HG03354 (cell line): Measurements from ENCODE around the gene TOLLIP.
A peak's percentile ranks its signal among the peaks of the same experiment; 100 is the strongest.
"Not testable (repeated sequence)": the region's sequence is repeated elsewhere in the genome, so short reads cannot be mapped to it uniquely, and the experiment has no call there.

Experiments
- ATAC-seq: cut with Tn5 transposase; IDR thresholded peaks from one replicate; pipeline ENCODE4 v1.9.1; 2021; ENCODE audit warnings: mild to moderate bottlenecking; ENCODE audit not compliant: unreplicated experiment, poor library complexity, severe bottlenecking

The TOLLIP gene

DNA sequence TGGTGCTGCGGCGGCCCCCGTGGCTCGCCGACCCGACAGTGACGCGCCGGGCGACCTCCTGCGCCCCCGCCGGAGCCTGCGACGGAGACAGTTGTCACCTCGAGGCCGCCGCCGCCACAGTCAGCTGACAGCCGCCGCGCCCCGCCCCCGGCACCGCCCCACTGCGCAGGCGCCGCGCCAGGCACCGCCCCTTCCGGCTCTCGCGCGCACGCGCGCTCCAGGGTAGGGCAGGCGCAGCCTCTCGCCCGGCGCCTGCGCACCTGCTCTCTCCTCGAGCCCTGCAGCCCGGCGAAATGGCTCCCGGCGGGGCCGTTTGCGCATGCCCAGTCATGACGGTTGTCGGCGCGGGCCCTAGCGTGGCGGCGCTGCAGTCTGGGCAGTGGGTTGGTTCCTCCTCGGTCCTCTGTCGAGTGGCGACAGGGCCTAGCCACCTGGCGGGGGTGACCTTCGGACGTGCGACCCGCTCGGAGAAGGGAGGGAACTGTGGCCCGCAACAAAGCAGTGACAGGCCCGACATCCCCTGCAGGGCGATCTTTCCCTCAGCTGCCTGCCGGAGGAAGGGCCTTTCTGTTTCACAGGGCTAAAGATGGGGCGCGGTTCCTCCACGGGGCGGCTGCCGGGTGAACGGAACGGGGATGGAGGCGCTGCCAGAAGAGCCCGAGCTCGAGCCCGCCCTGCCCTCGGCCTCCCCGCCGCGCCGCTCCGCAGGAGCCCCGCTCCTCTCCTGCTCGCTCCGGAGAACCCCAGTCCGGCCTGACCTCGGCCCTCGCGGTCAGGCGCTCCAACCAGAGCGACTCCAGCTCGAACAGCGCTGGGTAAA lies at the start of gene TOLLIP:
Gene TOLLIP, minus strand, starts transcription at position 135 of the 820 bp plus-strand sequence. Its CDS starts 134 bp downstream, at position 1.
- peak; percentile 78 for ATAC-seq

DNA sequence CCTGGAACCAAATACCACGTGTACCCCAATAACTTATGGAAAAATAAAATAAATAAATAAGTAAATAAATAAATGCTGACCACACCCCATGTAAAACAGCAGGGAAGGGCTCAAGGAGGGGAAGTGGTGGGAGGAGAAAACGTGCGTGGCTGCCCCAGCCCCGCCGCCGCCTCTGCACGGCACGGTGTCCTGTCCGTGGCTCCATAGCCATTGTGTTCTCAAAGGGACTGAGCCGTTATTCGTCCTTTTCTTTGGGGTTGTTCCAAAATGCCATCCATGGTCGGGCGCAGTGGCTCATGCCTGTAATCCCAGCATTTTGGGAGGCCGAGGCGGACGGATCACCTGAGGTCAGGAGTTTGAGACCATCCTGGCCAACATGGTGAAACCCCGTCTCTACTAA lies 49.5 kb upstream of the TOLLIP start:
- not testable (repeated sequence) for ATAC-seq

DNA sequence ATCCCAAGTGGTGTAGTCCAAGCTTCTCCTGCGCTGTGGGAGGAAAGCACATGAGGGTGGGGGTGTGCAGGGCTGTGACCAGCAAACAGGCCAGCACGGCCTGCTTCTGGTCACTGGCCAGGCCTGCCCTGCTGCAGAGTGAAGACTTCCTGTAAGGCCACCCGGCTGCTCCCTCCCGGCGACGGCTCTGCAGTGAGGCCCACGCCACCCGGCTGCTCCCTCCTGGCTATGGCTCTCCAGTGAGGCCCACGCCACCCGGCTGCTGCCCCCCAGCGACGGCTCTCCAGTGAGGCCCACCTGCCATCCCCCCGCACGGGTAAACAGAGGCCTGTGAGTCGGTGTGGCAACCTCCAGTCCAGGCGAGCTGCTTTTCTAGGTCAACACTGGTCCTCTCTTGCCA lies 48.9 kb upstream of the TOLLIP start:
- no peak for ATAC-seq

DNA sequence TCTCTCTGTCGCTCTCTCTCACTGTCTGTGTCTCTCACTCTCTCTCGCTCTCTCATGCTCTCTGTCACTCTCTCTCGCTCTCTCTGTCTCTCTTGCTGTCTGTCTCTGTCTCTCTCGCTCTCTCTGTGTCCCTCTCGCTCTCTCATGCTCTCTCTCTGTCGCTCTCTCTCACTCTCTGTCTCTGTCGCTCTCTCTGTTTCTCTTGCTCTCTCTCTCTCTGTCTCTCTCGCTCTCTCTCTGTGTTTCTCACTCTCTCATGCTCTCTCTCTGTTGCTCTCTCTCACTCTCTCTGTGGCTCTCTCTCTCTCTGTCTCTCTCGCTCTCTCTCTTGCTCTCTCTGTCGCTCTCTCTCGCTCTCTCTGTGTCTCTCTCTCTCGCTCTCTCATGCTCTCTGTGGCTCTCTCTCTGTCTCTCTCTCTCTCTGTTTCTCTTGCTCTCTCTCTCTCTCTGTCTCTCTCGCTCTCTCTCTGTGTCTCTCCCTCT lies 47.1 kb upstream of the TOLLIP start:
- no peak for ATAC-seq

DNA sequence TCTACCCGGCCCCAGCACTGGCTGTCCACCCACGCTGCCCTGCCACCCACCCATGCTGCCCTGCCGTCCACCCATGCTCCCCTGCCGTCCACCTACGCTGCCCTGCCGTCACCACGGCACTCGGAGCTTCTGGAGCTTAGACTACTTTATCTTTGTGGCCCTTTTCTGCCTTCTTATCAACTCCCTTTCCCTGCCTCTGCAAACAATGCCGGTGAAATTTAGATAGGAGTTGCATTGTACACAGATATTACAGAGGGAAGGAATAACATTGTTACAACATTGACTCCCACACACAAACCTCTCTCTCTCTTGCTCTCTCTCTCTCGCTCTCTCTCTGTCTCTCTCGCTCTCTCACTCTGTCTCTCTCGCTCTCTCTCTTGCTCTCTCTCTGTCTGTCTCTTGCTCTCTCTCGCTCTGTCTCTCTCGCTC lies 46.6 kb upstream of the TOLLIP start:
- ATAC-seq: no peak

DNA sequence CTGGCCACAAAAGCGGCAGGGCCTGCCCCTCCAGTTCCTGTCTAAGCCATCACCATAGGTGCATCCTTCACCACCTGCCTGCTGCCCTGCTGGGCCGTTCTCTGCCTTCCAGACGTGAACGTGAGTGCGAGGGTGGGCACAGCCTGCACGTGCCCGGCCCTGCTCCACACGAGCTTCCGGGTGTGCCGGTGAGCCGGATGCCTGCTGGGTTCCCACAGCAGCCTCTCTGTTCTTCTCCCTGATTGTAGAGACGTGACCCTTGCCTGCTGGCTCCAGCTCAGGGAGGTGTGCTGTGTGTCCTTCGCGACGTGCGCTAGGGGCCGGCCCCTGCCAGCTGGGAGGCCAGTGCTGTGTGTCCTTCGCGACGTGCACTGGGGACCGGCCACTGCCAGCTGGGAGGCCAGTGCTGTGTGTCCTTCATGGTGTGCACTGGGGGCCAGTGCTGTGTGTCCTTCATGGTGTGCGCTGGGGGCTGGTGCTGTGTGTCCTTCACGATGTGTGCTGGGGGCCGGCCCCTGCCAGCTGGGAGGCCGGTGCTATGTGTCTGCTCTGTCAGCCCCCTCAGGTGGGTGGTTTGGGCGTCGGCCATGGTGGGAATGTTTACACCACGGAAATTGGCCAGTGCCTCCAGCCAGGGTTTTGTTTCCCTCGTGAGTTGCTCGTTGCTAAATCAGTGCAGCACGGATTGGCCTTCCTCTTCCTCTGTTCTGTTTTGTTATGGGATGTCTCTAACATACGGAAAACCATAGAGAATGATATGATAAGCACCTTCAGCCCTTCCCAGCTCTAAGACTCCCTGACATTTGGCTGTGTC lies 44.9 kb upstream of the TOLLIP start:
- no peak for ATAC-seq

DNA sequence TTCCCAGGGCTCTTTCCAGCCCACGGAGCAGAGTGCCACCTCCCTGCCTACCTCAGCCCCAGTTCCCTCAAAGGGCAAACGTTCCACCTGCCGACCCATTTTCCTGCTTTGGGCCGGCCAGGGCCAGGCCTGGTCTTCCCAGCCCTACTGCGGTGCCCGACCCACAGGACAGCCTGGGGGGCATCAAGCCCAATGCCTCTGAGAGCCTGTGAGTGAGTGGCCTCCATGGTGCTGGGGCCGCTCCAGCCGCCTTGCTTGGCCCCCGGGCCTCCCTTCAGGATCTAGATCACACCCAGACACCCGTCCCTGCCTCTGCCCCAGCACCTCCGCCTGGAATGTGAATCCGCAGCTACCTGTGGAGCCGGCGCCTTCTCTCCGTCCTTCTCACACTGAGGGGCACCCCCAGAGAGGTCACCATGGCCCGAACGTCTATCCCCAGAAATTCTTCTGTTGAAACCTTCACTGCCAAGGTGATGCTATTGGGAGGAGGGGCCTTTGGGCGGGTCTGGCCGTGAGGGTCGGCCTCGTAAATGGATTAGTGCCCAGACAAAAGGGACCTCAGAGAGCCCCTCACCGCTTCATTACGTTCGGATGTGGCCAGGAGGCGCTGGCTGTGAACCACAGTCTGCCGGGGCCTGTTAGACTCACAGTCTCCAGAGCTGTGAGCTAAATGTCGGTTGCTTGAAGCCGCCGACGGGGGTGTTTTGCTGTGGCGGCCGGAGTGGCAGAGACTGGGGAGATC lies 44.1 kb upstream of the TOLLIP start:
- no peak for ATAC-seq

DNA sequence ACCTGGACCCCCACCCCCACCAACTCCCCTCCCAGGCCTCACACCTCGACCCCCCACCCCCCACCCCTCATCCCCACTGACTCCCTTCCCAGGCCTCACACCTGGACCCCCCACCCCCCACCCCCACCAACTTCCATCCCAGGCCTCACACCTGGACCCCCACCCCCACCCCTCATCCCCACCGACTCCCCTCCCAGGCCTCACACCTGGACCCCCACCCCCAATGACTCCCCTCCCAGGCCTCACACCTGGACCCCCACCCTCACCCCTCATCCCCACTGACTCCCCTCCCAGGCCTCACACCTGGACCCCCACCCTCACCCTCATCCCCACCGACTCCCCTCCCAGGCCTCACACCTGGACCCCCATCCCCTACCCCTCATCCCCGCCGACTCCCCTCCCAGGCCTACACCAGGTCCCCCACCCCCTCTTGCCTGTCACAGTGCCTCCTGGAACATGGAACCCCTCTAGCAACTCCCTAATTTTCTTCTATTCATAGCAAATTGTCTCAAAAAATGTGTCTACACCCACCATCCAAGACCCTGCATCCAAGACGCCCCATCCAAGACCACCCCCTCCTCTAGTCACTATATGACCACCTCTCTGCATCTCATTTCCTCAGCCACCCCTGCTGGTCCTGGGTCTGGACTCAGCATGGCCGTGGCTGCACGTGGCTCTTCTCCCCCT lies 43.4 kb upstream of the TOLLIP start:
- ATAC-seq: no peak

DNA sequence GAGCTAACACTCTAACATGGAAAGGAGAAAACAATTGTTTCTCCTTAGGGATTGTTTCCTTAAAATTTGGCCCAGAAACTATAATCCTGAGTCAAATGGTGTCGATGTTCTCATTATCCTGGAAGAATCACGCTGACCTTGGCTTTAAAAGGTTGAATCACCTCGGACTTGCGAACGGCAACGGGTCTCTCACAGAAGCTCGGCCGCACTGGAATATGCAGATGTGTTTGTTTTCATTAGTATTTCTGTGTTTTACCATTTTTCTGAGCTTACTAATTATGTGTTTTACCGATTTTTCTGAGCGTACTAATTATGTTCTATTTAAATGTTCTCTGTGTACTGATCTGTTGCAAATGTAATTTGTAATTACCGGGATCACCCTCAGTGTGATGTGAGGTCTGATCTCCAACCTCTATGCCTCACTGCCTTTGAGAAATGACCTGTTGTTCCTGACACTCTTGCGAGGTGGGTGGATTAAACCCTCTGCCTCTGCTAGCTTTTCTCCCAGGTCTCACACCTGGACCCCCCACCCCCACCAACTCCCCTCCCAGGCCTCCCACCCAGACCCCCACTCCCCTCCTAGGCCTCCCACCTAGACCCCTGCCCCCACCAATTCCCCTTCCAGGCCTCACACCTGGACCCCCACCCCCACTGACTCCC lies 42.0 kb upstream of the TOLLIP start:
- ATAC-seq: no peak

DNA sequence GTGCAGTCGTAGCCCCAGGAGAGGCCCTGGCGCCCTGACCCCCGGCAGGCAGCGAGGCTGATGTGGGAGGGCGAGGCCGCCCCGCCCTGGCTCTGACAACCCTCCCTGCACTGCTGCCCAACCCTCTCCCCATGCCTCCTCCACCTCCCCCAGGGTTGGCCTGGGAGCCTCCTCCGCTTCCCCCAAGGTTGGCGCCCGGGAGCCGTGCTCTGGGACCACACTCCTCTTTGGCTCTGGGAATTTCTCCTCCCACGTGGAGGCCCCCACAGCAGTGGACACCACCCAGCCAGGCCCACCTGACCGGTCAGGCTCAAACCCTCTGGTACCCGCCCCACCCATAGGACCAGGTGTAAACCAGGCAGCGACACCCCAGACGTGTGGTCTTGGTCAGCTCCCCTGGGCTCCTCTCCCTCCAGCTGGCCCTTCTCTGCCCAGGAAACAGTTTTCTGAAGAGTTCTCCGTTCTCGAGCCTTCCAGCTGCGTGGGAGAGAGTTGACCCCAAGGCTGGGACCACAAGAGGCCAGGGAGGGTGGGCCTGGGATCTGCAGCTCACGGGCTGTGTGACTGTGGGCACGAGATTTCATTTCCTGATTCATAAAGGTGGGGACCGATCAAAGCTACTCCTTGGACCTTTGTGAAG lies 40.8 kb upstream of the TOLLIP start:
- ATAC-seq: no peak

DNA sequence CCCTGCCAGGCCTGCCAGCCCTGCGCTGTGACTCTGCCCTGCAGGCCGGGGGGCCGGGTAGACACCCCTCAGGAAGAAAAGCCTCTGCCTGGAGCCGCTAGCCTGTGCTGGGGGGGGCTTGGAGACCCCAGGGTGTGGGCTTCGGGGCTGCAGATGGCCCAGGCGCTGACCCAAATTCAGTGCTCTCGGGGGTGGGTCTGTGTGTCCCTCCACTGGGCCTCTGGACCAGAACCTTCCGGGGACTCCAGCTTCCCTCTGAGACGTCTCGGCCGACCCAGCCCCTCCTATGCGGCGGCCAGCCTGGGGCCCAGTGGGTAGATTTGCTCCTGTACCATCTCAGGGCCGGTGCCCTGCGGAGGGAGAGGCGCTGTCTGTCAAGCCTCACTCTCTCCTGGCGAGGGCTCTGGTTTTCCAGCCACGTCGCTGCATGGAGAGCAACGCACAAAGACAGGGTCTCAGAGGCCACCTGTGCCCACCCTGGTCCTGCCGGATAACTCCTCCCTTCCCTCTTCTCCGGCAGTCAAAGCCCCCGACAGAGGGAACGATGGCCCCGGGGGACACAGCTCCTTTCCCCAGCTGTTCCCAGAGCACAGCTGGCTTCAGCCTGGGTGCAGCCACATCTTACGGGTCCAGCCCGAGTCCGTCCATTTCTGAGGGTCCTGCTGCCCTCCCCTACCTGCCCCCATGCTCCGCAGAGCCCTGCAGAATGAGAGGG lies 40.1 kb upstream of the TOLLIP start:
- ATAC-seq: no peak

DNA sequence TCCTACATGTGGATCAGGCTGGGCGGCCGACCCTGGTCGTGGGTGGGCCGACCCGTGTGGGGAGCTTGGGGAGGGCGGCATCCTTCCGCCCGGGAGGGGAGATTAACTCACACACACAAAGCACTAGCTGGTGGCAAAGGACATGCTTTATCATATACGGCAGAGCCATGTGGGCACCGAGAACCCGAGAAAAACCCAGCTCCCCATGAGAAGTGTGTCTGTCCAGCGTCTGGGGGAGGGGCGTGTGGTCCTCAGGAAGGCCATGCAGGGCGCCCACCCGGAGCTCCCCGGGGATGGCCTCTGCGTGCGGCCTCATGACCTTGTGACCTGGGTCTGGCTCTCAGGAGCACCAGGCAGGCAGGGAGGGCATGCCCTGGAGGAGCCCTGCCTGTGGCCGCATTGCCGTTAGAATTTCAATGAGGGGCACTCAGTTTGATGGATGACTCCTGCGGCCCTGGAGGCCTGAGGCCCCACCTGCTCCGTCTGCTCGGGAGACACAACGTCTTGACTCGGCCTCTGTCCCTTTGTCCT lies 39.4 kb upstream of the TOLLIP start:
- ATAC-seq: no peak

DNA sequence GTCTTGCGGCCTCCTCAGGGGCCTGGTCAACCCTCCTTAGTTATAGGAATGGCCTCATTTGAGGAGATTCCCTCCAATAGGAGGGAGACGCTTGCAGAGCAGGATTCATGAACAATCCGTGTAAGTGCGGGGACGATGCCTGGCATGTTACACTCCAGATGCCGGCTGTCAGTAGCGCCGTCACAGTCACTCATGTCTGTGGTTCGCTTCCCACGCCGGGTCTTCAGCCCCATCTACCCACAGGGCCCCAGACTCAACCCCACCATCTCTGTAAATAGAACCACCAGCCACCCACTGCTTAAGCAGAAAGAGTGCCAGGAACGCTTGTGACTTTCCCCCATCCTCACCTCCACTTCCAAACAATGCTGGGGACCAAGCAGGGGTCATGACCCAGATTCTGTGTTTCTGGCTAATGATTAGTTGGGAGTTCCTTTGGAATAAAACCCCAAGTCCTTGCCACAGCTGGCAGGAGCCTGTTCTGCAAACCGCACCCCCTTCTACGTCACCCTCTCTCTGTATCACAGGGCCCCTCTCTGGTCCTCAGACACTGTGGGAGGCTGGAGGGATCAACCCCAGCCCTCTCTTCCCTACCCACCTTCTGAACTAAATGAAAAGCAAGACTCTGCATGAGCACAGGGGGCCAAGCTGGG lies 38.8 kb upstream of the TOLLIP start:
- no peak for ATAC-seq

DNA sequence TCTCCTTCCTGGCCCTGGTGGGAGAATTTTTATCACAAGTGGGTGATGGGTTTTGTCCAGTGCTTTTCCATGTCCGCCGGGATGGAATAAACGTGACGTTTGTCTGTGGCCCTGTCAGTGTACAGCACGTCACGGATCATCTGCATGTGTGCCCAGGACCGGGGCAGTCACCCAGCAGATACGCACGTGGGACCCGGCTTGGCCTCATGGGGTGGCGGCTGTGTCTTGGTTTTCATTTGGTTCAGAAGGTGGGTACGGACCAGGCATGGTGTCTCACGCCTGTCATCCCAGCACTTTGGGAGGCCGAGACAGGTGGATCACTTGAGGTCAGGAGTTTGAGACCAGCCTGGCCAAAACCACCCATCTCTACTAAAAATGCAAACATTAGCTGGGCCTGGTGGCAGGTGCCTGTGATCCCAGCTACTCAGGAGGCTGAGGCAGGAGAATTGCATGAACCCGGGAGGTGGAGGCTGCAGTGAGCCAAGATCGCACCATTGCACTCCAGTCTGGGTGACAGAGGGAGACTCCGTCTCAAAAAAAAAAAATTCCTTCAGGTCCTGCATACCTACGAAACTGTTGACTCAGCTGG lies 38.1 kb upstream of the TOLLIP start:
- ATAC-seq: not testable (repeated sequence)

DNA sequence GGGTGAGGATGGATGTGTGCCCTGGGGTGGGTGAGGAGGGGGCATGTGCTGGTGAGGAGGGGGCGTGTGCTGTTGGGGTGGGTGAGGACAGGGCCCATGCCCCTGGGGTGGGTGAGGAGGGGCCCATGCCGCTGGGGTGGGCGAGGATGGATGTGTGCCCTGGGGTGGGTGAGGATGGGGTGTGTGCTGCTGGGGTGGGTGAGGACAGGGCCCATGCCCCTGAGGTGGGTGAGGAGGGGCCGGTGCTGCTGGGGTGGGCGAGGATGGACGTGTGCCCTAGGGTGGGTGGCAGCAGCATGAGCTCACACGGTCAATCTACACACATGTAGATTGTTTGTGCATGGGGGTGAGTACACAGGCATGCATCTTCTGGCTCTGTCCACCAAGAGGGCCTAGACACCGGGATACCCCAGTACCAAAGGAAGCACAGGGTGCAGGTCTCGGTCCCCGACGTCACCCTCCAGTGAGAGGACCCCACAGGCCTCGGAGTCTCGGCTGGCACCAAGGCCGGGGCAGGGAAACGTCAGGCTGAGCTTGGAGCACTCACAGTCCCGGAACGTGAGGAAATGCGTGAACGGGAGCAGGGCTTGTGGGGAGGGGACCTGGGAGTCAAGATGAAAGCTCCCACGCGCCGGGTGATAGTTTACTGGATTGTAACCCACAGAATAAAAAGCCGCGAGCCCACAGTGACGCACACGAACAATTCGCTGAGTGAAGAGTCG lies 37.4 kb upstream of the TOLLIP start:
- no peak for ATAC-seq

DNA sequence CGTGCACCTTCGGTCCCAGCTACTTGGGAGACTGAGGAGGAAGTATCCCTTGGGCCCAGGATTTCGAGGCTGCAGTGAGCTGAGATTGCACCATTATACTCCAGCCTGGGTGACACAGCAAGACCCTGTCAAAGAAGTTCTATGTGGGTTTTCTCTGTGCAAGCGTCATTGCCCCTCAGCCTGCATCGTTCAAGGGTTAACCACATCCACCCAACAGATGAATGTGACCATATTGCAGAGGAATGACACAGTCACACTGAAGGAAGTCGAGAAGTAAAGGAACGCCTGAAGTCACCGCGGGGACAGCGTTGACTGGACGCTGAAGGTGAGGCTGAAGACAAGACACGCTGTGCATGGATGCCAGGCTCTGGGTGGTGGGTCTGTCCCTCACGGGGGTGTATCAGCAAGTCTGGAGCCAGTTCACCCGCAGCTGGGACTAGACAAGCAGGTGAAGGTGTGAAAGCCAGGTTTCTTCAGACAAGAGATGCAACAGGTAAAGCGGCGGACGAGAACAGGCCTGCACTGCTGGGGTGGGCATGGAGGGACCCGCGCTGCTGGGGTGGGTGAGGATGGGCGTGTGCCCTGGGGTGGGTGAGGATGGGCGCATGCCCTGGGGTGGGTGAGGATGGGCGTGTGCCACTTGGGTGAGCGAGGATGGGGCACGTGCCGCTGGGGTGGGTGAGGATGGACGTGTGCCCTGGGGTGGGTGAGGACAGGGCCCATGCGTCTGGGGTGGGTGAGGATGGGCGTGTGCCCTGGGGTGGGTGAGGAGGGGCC lies 36.5 kb upstream of the TOLLIP start:
- no peak for ATAC-seq
